CD14-positive monocyte (primary cell): ENCODE measurements around the gene GSE1. TPM values are rescaled to one million over a fixed set of nuclear protein-coding genes. Genes with fewer than 3 reads are reported as not detected.

Source experiments
- DNase-seq, 3 donors: peaks; one replicate each; pipeline ENCODE4 v3.0.0-alpha.2; 2011 to 2022
- H2AFZ ChIP-seq: 2 replicates; pipeline ENCODE4 v1.6.0; 2012; ENCODE audit warnings: mild to moderate bottlenecking, low read depth, low read length, inconsistent platforms; ENCODE audit not compliant: insufficient read depth, poor library complexity, severe bottlenecking
- H3K27ac ChIP-seq, 2 donors: 1 replicate in 1 of 2; 2 replicates in 1 of 2; pipeline ENCODE4 v1.5.1; 2012 to 2013; ENCODE audit warnings: low read length in 2 of 2, control low read depth in 1 of 2, inconsistent platforms in 1 of 2, low read depth in 1 of 2, mild to moderate bottlenecking in 1 of 2
- H3K27me3 ChIP-seq, 2 donors: one replicate each; pipeline versions ENCODE4 v1.6.0 to v1.6.1; 2011 to 2013; ENCODE audit warnings: low read length in 2 of 2; ENCODE audit not compliant: control insufficient read depth in 2 of 2, insufficient read depth in 2 of 2
- H3K36me3 ChIP-seq, 2 donors: replicated peaks in 1 of 2; 1 replicate in 1 of 2; 2 replicates in 1 of 2; pipeline versions ENCODE4 v1.5.1 to v1.6.1; 2012 to 2013; ENCODE audit warnings: low read length in 2 of 2, control low read depth in 1 of 2, inconsistent platforms in 1 of 2, mild to moderate bottlenecking in 1 of 2; ENCODE audit not compliant: insufficient read depth in 2 of 2, control insufficient read depth in 1 of 2
- H3K4me1 ChIP-seq, 2 donors: 1 replicate in 1 of 2; 2 replicates in 1 of 2; pipeline versions ENCODE4 v1.5.1 to v1.6.1; 2012 to 2013; ENCODE audit warnings: low read length in 2 of 2, control low read depth in 1 of 2, inconsistent platforms in 1 of 2, mild to moderate bottlenecking in 1 of 2, moderate library complexity in 1 of 2; ENCODE audit not compliant: insufficient read depth in 2 of 2, control insufficient read depth in 1 of 2
- H3K4me2 ChIP-seq: replicated peaks from 2 replicates; pipeline ENCODE3; 2012; ENCODE audit warnings: low read length, moderate library complexity, mild to moderate bottlenecking; ENCODE audit not compliant: poor library complexity, severe bottlenecking; ENCODE audit errors: extremely low read depth
- H3K4me3 ChIP-seq, 3 experiments: fragments of 200-600 bp in 1 of 3; sonication (generic) in 1 of 3; replicated peaks in 1 of 3; 1 replicate in 2 of 3; 2 replicates in 1 of 3; pipeline ENCODE4 v1.5.1; 2011 to 2013; ENCODE audit warnings: low read length in 3 of 3, mild to moderate bottlenecking in 3 of 3, control low read depth in 2 of 3, low read depth in 2 of 3, inconsistent platforms in 1 of 3, moderate library complexity in 1 of 3
- H3K79me2 ChIP-seq: 2 replicates; pipeline ENCODE4 v1.6.0; 2012; ENCODE audit warnings: mild to moderate bottlenecking, control low read depth, inconsistent platforms, low read length, moderate library complexity; ENCODE audit not compliant: insufficient read depth
- H3K9ac ChIP-seq: 2 replicates; pipeline ENCODE4 v1.6.0; 2017; ENCODE audit warnings: low read length, mild to moderate bottlenecking; ENCODE audit not compliant: insufficient read depth, poor library complexity, severe bottlenecking
- H3K9me3 ChIP-seq, 2 donors: replicated peaks in 1 of 2; 1 replicate in 1 of 2; 2 replicates in 1 of 2; pipeline versions ENCODE4 v1.5.1 to v1.6.1; 2012 to 2013; ENCODE audit warnings: low read length in 2 of 2, control low read depth in 1 of 2; ENCODE audit not compliant: control insufficient read depth in 1 of 2, insufficient read depth in 1 of 2
- H4K20me1 ChIP-seq: 2 replicates; pipeline ENCODE4 v1.6.0; 2012; ENCODE audit warnings: mild to moderate bottlenecking, low read length, control low read depth, moderate library complexity; ENCODE audit not compliant: insufficient read depth
- H3K27ac Mint-ChIP-seq, 7 donors: one replicate each; pipeline ENCODE4 v1.8.0; 2020; ENCODE audit warnings: mild to moderate bottlenecking in 7 of 7, mixed read lengths in 7 of 7, moderate library complexity in 6 of 7, inconsistent platforms in 2 of 7
- H3K27me3 Mint-ChIP-seq, 3 donors: one replicate each; pipeline ENCODE4 v1.8.0; 2021 to 2022; ENCODE audit warnings: low read depth in 3 of 3, mild to moderate bottlenecking in 3 of 3, mixed read lengths in 3 of 3, moderate library complexity in 3 of 3, inconsistent platforms in 1 of 3
- H3K36me3 Mint-ChIP-seq, 2 donors: one replicate each; pipeline ENCODE4 v1.8.0; 2020; ENCODE audit warnings: mixed read lengths in 2 of 2, inconsistent platforms in 1 of 2, mild to moderate bottlenecking in 1 of 2
- H3K4me1 Mint-ChIP-seq: one replicate; pipeline ENCODE4 v1.8.0; 2020; ENCODE audit warnings: mild to moderate bottlenecking, mixed read lengths
- H3K4me3 Mint-ChIP-seq, 2 donors: one replicate each; pipeline ENCODE4 v1.8.0; 2020; ENCODE audit warnings: mild to moderate bottlenecking in 2 of 2, mixed read lengths in 2 of 2, moderate library complexity in 1 of 2
- H3K9me3 Mint-ChIP-seq, 7 donors: one replicate each; pipeline ENCODE4 v1.8.0; 2020 to 2022; ENCODE audit warnings: mixed read lengths in 7 of 7, mild to moderate bottlenecking in 6 of 7, moderate library complexity in 6 of 7, inconsistent platforms in 2 of 7
- CTCF ChIP-seq: fragments of 200-600 bp; IDR thresholded peaks from one replicate; pipeline ENCODE4 v1.8.0; 2022; ENCODE audit warnings: antibody characterized with exemption, mild to moderate bottlenecking
- WGBS: methylation state at CpG from one replicate; pipeline ENCODE4 v1.1.5; 2013; ENCODE audit warnings: missing lambda C conversion rate; ENCODE audit not compliant: insufficient coverage; 5-methylcytosine and 5-hydroxymethylcytosine counted together
- intact Hi-C, 2 donors: fragments of 100-400 bp; cut with micrococcal nuclease; formaldehyde crosslinking; loops; one replicate each; pipeline versions ENCODE4 v1.15.0 to v1.15.1; 2023
- polyA plus RNA-seq, 3 donors: library from polyadenylated mRNA; depleted of rRNA in 1 of 3; unstranded in 2 of 3; stranded (reverse) in 1 of 3; fragments of 300-500 nt in 2 of 3; fragments of >200 nt in 1 of 3; fragmentation: Illumina TruSeq in 2 of 3; gene quantifications; 1 replicate in 2 of 3; 2 replicates in 1 of 3; pipeline ENCODE4 v1.2.3, GENCODE V29; 2012 to 2021

Gene GSE1
- polyA plus RNA-seq, 3 donors: 0.67 to 38.9 (median 0.86) TPM

GRCh38 chr16:85649411-85650134 is 36.5 kb downstream of the GSE1 start:
- Mint-ChIP-seq H3K36me3 (peaks cover 21 to 60% of the 10 kb centered on the region in 2 donors), H3K27ac (peak overlapping the region in 1 of 7 donors; percentile 54), H3K27me3 (no peaks in the 10 kb centered on the region), H3K4me1 (peaks cover under 1% of the 10 kb centered on the region), H3K4me3 (no peak overlapping the region), H3K9me3 (no peaks in the 10 kb centered on the region)
- peaks cover 43 to 57% of the 10 kb centered on the region in 2 donors for H3K36me3 ChIP-seq
- H2AFZ ChIP-seq: no peak overlapping the region
- no peak overlapping the region for H3K4me3 ChIP-seq
- H4K20me1 ChIP-seq: peaks cover 88% of the 10 kb centered on the region
- intact Hi-C loops: no loop called here
- H3K9me3 ChIP-seq: no peaks in the 10 kb centered on the region
- H3K9ac ChIP-seq: no peak overlapping the region
- DNase-seq: no peak
- H3K27me3 ChIP-seq: no peaks in the 10 kb centered on the region
- no peak overlapping the region for H3K4me2 ChIP-seq
- H3K4me1 ChIP-seq: peaks cover 4 to 6% of the 10 kb centered on the region in 2 donors
- 86% methylated on average over 11 of the region's 16 CpGs for WGBS
- peaks cover 28% of the 10 kb centered on the region for H3K79me2 ChIP-seq
- H3K27ac ChIP-seq: no peak overlapping the region
- no peak for TF ChIP-seq CTCF

DNA sequence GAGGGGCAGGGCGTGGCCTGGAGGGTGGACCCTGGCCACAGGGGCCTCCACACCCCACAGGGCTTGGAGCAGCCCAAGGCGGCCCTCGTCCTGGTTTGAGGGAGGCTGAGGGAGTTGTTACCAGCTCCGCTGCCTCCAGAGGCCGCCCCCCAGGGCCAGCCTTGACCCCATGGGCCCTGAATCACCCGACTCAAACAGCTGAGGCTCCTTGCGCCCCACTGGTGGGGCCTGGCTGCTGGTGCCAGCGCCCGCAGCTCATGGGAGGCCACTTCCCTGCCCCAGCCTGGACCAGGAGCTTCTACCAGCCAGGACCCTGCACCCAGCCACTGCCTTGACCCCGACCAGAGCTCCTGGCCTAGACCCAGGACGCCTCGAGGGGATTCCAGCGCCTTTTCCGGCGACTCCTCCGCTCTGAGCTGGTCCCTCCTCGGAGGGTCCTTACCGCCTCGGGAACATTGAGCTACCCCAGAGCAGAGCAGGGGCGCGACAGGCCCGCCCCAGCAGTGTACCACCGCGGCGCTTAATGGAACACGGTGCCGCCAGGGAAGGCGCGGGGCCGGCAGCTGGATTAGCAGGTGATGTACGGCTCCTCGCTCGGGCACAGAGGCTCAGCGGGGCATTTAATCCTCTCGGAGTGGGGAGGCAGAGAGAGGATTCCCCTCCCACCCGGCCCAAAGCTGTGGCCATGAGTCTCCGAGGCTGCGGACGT is 37.2 kb downstream of the GSE1 start:
- H3K4me3 ChIP-seq: no peak overlapping the region
- no peaks in the 10 kb centered on the region for H3K27me3 Mint-ChIP-seq
- no peak overlapping the region for H3K4me2 ChIP-seq
- DNase-seq: no peak
- intact Hi-C loops: no loop called here
- H3K4me3 Mint-ChIP-seq: no peak overlapping the region
- peaks cover 4 to 6% of the 10 kb centered on the region in 2 donors for H3K4me1 ChIP-seq
- no peaks in the 10 kb centered on the region for H3K9me3 Mint-ChIP-seq
- peaks cover 84% of the 10 kb centered on the region for H4K20me1 ChIP-seq
- no peaks in the 10 kb centered on the region for H3K9me3 ChIP-seq
- TF ChIP-seq CTCF: no peak
- no peaks in the 10 kb centered on the region for H3K4me1 Mint-ChIP-seq
- H3K27ac Mint-ChIP-seq: no peak overlapping the region
- no peak overlapping the region for H3K27ac ChIP-seq
- WGBS: 94% methylated on average over 33 of the region's 39 CpGs
- peaks cover 21% of the 10 kb centered on the region for H3K79me2 ChIP-seq
- H3K36me3 Mint-ChIP-seq: peaks cover 24 to 60% of the 10 kb centered on the region in 2 donors
- H3K27me3 ChIP-seq: no peaks in the 10 kb centered on the region
- peaks cover 50 to 59% of the 10 kb centered on the region in 2 donors for H3K36me3 ChIP-seq
- H3K9ac ChIP-seq: no peak overlapping the region
- no peak overlapping the region for H2AFZ ChIP-seq
